CD4-positive, alpha-beta T cell (primary cell): ENCODE measurements around the gene ARHGAP29. TPM values are rescaled to one million over a fixed set of nuclear protein-coding genes. Genes with fewer than 3 reads are reported as not detected.

ENCODE experiments used
- ATAC-seq: fragments of 200-7000 bp; cut with Tn5 transposase; one replicate; pipeline ENCODE4 v1.10.0; 2022; ENCODE audit warnings: mild to moderate bottlenecking; ENCODE audit not compliant: poor library complexity
- CTCF ChIA-PET: fragments of 350-600 bp; sonication (Branson Sonifier 250); formaldehyde crosslinking; loops from one replicate; lab custom pipeline; 2021; ENCODE audit warnings: antibody characterized with exemption, inconsistent platforms; lab: Charles Lee
- POLR2A ChIA-PET: fragments of 350-600 bp; sonication (Branson Sonifier 250); formaldehyde crosslinking; loops from one replicate; lab custom pipeline; 2021; ENCODE audit warnings: antibody characterized with exemption, inconsistent platforms; lab: Charles Lee
- DNase-seq, 14 experiments: peaks; one replicate each; pipeline ENCODE4 v3.0.0-alpha.2; 2013 to 2020; ENCODE audit warnings: mixed read lengths in 2 of 14
- H3K27ac ChIP-seq, 2 donors: one replicate each; pipeline versions ENCODE4 v1.5.1 to v1.7.0; 2013; ENCODE audit warnings: low read length in 2 of 2, low read depth in 1 of 2, mild to moderate bottlenecking in 1 of 2
- H3K27me3 ChIP-seq, 2 experiments: 1 replicate in 1 of 2; 2 replicates in 1 of 2; pipeline versions ENCODE4 v1.6.1 to v1.7.0; 2013; ENCODE audit warnings: low read length in 2 of 2, control low read depth in 1 of 2, mild to moderate bottlenecking in 1 of 2, moderate library complexity in 1 of 2; ENCODE audit not compliant: insufficient read depth in 2 of 2, control insufficient read depth in 1 of 2
- H3K36me3 ChIP-seq: one replicate; pipeline ENCODE4 v1.6.1; 2013; ENCODE audit warnings: low read length, control low read depth; ENCODE audit not compliant: insufficient read depth
- H3K4me1 ChIP-seq: one replicate; pipeline ENCODE4 v1.6.1; 2013; ENCODE audit warnings: low read length, control low read depth; ENCODE audit not compliant: insufficient read depth
- H3K4me3 ChIP-seq: one replicate; pipeline ENCODE4 v1.5.1; 2013; ENCODE audit warnings: mild to moderate bottlenecking, low read length, moderate library complexity
- H3K9me3 ChIP-seq, 2 experiments: 1 replicate in 1 of 2; 2 replicates in 1 of 2; pipeline versions ENCODE4 v1.6.1 to v1.7.0; 2013; ENCODE audit warnings: low read length in 2 of 2, mild to moderate bottlenecking in 2 of 2, control low read depth in 1 of 2, moderate library complexity in 1 of 2; ENCODE audit not compliant: control insufficient read depth in 1 of 2, insufficient read depth in 1 of 2
- H3K27ac Mint-ChIP-seq: one replicate; pipeline ENCODE4 v1.8.0; 2020; ENCODE audit warnings: mixed read lengths
- H3K27me3 Mint-ChIP-seq: one replicate; pipeline ENCODE4 v1.8.0; 2021; ENCODE audit warnings: mixed read lengths
- H3K36me3 Mint-ChIP-seq: one replicate; pipeline ENCODE4 v1.8.0; 2021; ENCODE audit warnings: low read depth, mixed read lengths
- H3K4me1 Mint-ChIP-seq: one replicate; pipeline ENCODE4 v1.8.0; 2021; ENCODE audit warnings: low read depth, mixed read lengths
- H3K4me3 Mint-ChIP-seq: one replicate; pipeline ENCODE4 v1.8.0; 2020; ENCODE audit warnings: mild to moderate bottlenecking, mixed read lengths
- H3K9me3 Mint-ChIP-seq: one replicate; pipeline ENCODE4 v1.8.0; 2020; ENCODE audit warnings: mixed read lengths
- CTCF ChIP-seq: fragments of 200-600 bp; IDR thresholded peaks from one replicate; pipeline ENCODE4 v1.8.0; 2022; ENCODE audit warnings: antibody characterized with exemption, mild to moderate bottlenecking
- intact Hi-C, 2 experiments: fragments of 100-400 bp; cut with DNase I in 1 of 2; cut with micrococcal nuclease in 1 of 2; formaldehyde crosslinking; loops; one replicate each; pipeline versions ENCODE4 v1.15.1 to v1.9.0; 2023 to 2025; cut with DNase I, micrococcal nuclease
- total RNA-seq, 174 experiments: library from RNA in 2 of 174; stranded (reverse) in 2 of 174; gene quantifications; one replicate each; pipeline ENCODE4 v1.2.3 and lab custom pipeline; 2021 to 2026

ARHGAP29 gene
- total RNA-seq, 2 experiments from 2014 or later, result not detected

GRCh38 chr1:94253456-94254017, 16.2 kb upstream of the ARHGAP29 start:
- H3K36me3 ChIP-seq, result no peaks in the 10 kb centered on the region
- H3K4me1 ChIP-seq, result no peaks in the 10 kb centered on the region
- H3K27ac Mint-ChIP-seq, result no peak overlapping the region
- no peak overlapping the region for H3K4me3 Mint-ChIP-seq
- intact Hi-C loops, result no loop called here
- no peaks in the 10 kb centered on the region for H3K9me3 Mint-ChIP-seq
- DNase-seq, result no peak
- H3K36me3 Mint-ChIP-seq, result no peaks in the 10 kb centered on the region
- CTCF ChIA-PET, result no interaction called here
- no peak for TF ChIP-seq CTCF
- POLR2A ChIA-PET, result no interaction called here
- peaks cover 5 to 37% of the 10 kb centered on the region in 2 experiments for H3K27me3 ChIP-seq
- no peaks in the 10 kb centered on the region for H3K4me1 Mint-ChIP-seq
- H3K4me3 ChIP-seq, result no peak overlapping the region
- peaks cover 61% of the 10 kb centered on the region for H3K27me3 Mint-ChIP-seq
- no peak overlapping the region for H3K27ac ChIP-seq
- no peaks in the 10 kb centered on the region for H3K9me3 ChIP-seq
- ATAC-seq, result no peak

- ChIA-PET POLR2A (no interaction called here), CTCF (no interaction called here)
- ATAC-seq (no peak), DNase-seq (no peak)
- peaks cover 79% of the 10 kb centered on the region for H3K27me3 Mint-ChIP-seq
- Histone ChIP-seq H3K36me3 (no peaks in the 10 kb centered on the region), H3K27ac (no peak overlapping the region), H3K4me3 (no peak overlapping the region), H3K27me3 (peaks cover 23 to 55% of the 10 kb centered on the region in 2 experiments), H3K9me3 (no peaks in the 10 kb centered on the region), H3K4me1 (peaks cover 3% of the 10 kb centered on the region)
- TF ChIP-seq CTCF, result no peak
- intact Hi-C loops, result no loop called here
- H3K4me1 Mint-ChIP-seq, result peaks cover 11% of the 10 kb centered on the region
- H3K9me3 Mint-ChIP-seq, result no peaks in the 10 kb centered on the region
- no peaks in the 10 kb centered on the region for H3K36me3 Mint-ChIP-seq
- no peak overlapping the region for H3K4me3 Mint-ChIP-seq
- no peak overlapping the region for H3K27ac Mint-ChIP-seq
Observed at GRCh38 chr1:94250341-94250740, 13.0 kb upstream of the ARHGAP29 start.

GRCh38 chr1:94248956-94249688, 11.7 kb upstream of the ARHGAP29 start:
- Mint-ChIP-seq H3K9me3 (peaks cover 3% of the 10 kb centered on the region), H3K36me3 (no peaks in the 10 kb centered on the region), H3K27ac (no peak overlapping the region), H3K4me1 (peaks cover 11% of the 10 kb centered on the region), H3K4me3 (peak overlapping the region; percentile 23), H3K27me3 (peaks cover 81% of the 10 kb centered on the region)
- H3K4me3 ChIP-seq, result no peak overlapping the region
- H3K27me3 ChIP-seq, result peaks cover 23 to 56% of the 10 kb centered on the region in 2 experiments
- no peaks in the 10 kb centered on the region for H3K9me3 ChIP-seq
- no peak for DNase-seq
- no peaks in the 10 kb centered on the region for H3K36me3 ChIP-seq
- TF ChIP-seq CTCF, result no peak
- peaks cover 3% of the 10 kb centered on the region for H3K4me1 ChIP-seq
- no peak overlapping the region for H3K27ac ChIP-seq
- ChIA-PET CTCF (no interaction called here), POLR2A (no interaction called here)
- intact Hi-C loops, result no loop called here
- ATAC-seq, result no peak
